Right lobe of liver (tissue), 6 donors: ENCODE results near the gene SLC39A9. TPM values are rescaled to one million over a fixed set of nuclear protein-coding genes. Genes with fewer than 3 reads are reported as not detected.

Source experiments
- ATAC-seq, 4 donors: fragments of 200-7000 bp; cut with Tn5 transposase; one replicate each; pipeline ENCODE4 v1.9.1; 2020; ENCODE audit warnings: mild to moderate bottlenecking in 4 of 4, moderate library complexity in 4 of 4
- DNase-seq, 3 donors: peaks; one replicate each; pipeline ENCODE4 v3.0.0-alpha.2; 2020
- H3K27ac ChIP-seq, 3 donors: fragments of 200-600 bp; one replicate each; pipeline ENCODE4 v1.8.0; 2022
- H3K27me3 ChIP-seq, 2 donors: fragments of 200-600 bp; one replicate each; pipeline ENCODE4 v1.8.0; 2022
- H3K36me3 ChIP-seq, 4 donors: fragments of 200-600 bp; sonication (generic) in 1 of 4; one replicate each; pipeline versions ENCODE4 v1.5.1 to v1.8.0; 2017 to 2022; ENCODE audit warnings: control low read depth in 1 of 4
- H3K4me1 ChIP-seq, 4 donors: fragments of 200-600 bp; sonication (generic) in 1 of 4; one replicate each; pipeline versions ENCODE4 v1.5.1 to v1.8.0; 2017 to 2022; ENCODE audit warnings: control low read depth in 1 of 4
- H3K4me3 ChIP-seq, 3 donors: fragments of 200-600 bp; one replicate each; pipeline ENCODE4 v1.8.0; 2022
- H3K9me3 ChIP-seq, 4 donors: fragments of 200-600 bp; sonication (generic) in 1 of 4; one replicate each; pipeline versions ENCODE4 v1.5.1 to v1.8.0; 2017 to 2022; ENCODE audit warnings: control low read depth in 1 of 4
- POLR2A ChIP-seq: fragments of 450-650 bp; IDR thresholded peaks from one replicate; pipeline ENCODE4 v1.6.1; 2017; ENCODE audit warnings: antibody characterized with exemption, mild to moderate bottlenecking
- WGBS: methylation state at CpG from one replicate; pipeline ENCODE4 v1.1.6; 2018; ENCODE audit warnings: low coverage, low lambda C conversion rate; ENCODE audit not compliant: insufficient coverage; ENCODE audit errors: missing lambda C conversion rate; 5-methylcytosine and 5-hydroxymethylcytosine counted together
- intact Hi-C, 2 donors: fragments of 100-400 bp; cut with DNase I; formaldehyde crosslinking; loops; one replicate each; pipeline versions ENCODE4 v1.11.2 to v1.14.1; 2022
- total RNA-seq, 6 experiments: library from RNA; depleted of rRNA in 2 of 6; stranded (reverse); fragments of >200 nt in 2 of 6; fragmentation: NEBNext Ultra II Directional in 3 of 6; extraction: Animal tissue kit (Norgen Biotek cat#: 25700) in 3 of 6; gene quantifications; one replicate each; pipeline versions ENCODE4 v1.1.0 to v1.2.4, GENCODE V29; 2016 to 2023
- TF ChIP-seq, protein P1 (sequence below), 4 donors: fragments of 200-600 bp in 3 of 4; fragments of 450-650 bp in 1 of 4; IDR thresholded peaks; one replicate each; pipeline versions ENCODE4 v1.5.1 to v1.8.0; 2016 to 2022; ENCODE audit warnings: antibody characterized with exemption in 4 of 4, mild to moderate bottlenecking in 2 of 4
- donor health status: DM: no; HTN: yes; CAD: no.
- donor health status: DM: no; HTN: no; CAD: no.
- donor health status: DM: no; HTN: no; CAD: no.
- donor health status: DM: no; HTN: yes; CAD: no.
- donor health status: DM: no; HTN: yes; CAD: no.

The SLC39A9 gene
- total RNA-seq, 6 experiments from 2014 or later: 44.7 to 78.2 (median 58.2) TPM

DNA sequence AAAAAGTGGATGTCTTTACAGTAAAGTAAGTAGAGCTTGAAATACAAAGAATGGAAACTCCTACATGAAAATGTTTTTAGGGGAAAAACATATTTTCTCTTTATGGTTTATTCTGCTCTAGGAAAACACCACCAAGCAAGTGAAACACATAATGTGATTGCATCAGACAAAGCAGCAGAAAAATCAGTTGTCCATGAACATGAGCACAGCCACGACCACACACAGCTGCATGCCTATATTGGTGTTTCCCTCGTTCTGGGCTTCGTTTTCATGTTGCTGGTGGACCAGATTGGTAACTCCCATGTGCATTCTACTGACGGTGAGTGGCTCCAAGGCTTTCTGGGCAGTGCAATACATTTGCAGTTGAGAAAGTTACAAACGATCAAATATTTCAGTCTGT, 43.5 kb downstream of the SLC39A9 start:
- peaks cover 0 to 5% (median 0%) of the 10 kb centered on the region in 4 donors for H3K36me3 ChIP-seq
- H3K27ac ChIP-seq: no peak overlapping the region
- no peak for TF ChIP-seq POLR2A
- TF ChIP-seq, protein P1, sequence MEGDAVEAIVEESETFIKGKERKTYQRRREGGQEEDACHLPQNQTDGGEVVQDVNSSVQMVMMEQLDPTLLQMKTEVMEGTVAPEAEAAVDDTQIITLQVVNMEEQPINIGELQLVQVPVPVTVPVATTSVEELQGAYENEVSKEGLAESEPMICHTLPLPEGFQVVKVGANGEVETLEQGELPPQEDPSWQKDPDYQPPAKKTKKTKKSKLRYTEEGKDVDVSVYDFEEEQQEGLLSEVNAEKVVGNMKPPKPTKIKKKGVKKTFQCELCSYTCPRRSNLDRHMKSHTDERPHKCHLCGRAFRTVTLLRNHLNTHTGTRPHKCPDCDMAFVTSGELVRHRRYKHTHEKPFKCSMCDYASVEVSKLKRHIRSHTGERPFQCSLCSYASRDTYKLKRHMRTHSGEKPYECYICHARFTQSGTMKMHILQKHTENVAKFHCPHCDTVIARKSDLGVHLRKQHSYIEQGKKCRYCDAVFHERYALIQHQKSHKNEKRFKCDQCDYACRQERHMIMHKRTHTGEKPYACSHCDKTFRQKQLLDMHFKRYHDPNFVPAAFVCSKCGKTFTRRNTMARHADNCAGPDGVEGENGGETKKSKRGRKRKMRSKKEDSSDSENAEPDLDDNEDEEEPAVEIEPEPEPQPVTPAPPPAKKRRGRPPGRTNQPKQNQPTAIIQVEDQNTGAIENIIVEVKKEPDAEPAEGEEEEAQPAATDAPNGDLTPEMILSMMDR (IDR thresholded peaks at IDR 0.05): no peak
- H3K9me3 ChIP-seq: no peaks in the 10 kb centered on the region
- no peaks in the 10 kb centered on the region for H3K27me3 ChIP-seq
- DNase-seq (no peak), ATAC-seq (no peak)
- WGBS: 73% methylated on average over 5 of the region's 5 CpGs
- no peak overlapping the region for H3K4me3 ChIP-seq
- intact Hi-C loops: no loop called here
- no peaks in the 10 kb centered on the region for H3K4me1 ChIP-seq

DNA sequence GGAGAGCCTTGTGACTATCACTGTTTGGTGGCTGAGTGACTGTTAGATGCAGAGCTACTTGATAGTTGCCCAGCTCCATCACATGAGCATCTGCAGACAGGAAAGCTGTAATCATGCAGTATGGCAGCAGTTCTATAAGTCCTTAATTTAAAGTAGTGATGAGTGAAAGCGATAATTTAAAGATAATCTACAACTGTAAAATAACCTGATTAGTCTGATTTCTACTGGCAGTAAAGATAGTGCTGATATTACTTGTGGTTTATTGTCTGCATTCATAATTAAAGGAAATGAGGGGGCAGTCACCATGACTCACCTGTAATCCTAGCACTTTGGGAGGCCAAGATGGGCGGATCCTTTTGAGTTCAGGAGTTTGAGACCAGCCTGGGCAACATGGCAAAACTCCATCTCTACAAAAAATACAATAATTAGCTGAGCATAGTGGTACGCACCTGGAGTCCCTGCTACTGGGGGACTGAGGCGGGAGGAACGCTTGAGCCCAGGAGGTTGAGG, 44.9 kb downstream of the SLC39A9 start:
- TF ChIP-seq, protein P1 (IDR thresholded peaks at IDR 0.05): no peak
- no peak for TF ChIP-seq POLR2A
- Histone ChIP-seq H3K4me3 (no peak overlapping the region), H3K27me3 (no peaks in the 10 kb centered on the region), H3K27ac (no peak overlapping the region), H3K9me3 (no peaks in the 10 kb centered on the region), H3K4me1 (no peaks in the 10 kb centered on the region), H3K36me3 (peaks cover 0 to 5% (median 0%) of the 10 kb centered on the region in 4 donors)
- ATAC-seq (no peak), DNase-seq (no peak)
- 90% methylated on average over 4 of the region's 5 CpGs for WGBS
- intact Hi-C loops: no loop called here

GRCh38 chr14:69449216-69449615, 50.7 kb downstream of the SLC39A9 start:
- TF ChIP-seq POLR2A: no peak
- TF ChIP-seq, protein P1 (IDR thresholded peaks at IDR 0.05): no peak
- ATAC-seq: no peak

DNA sequence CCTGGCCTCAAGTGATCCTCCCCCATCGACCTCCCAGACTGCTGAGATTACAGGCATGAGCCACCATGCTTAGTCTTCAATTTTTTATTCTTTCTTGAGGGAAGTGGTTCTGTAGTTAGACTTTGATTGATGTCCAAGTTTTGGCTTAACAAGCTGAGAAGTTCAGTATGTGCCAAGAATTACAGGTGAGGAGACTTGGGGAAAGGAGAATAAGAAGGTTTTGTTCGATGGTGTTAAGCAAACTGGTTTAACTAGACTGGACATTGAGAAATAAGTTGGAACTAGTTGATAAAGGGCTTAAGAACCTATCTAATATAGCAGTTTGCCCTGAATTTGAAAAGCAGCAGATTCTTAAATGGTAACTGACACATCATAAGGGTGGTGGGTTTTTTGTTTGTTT, 53.4 kb downstream of the SLC39A9 start:
- Histone ChIP-seq H3K4me3 (no peak overlapping the region), H3K27me3 (no peaks in the 10 kb centered on the region), H3K36me3 (peaks cover 0 to 17% (median 4%) of the 10 kb centered on the region in 4 donors), H3K9me3 (no peaks in the 10 kb centered on the region), H3K4me1 (no peaks in the 10 kb centered on the region), H3K27ac (no peak overlapping the region)
- DNase-seq (no peak), ATAC-seq (no peak)
- 93% methylated on average over 2 of the region's 2 CpGs for WGBS
- intact Hi-C loops: no loop called here
- no peak for TF ChIP-seq POLR2A
- TF ChIP-seq, protein P1 (IDR thresholded peaks at IDR 0.05): no peak

More at GRCh38 chr14:69449216-69449615, 50.7 kb downstream of the SLC39A9 start:
- intact Hi-C loops: no loop called here
- Histone ChIP-seq H3K4me1 (no peaks in the 10 kb centered on the region), H3K4me3 (no peak overlapping the region), H3K36me3 (peaks cover 0 to 8% (median 0%) of the 10 kb centered on the region in 4 donors), H3K27ac (no peak overlapping the region), H3K9me3 (no peaks in the 10 kb centered on the region), H3K27me3 (no peaks in the 10 kb centered on the region)
- WGBS: 100% methylated on average over 8 of the region's 8 CpGs
- DNase-seq: no peak
